ENCODE measurements around the gene PIEZO2. TPM values are rescaled to one million over a fixed set of nuclear protein-coding genes. Genes with fewer than 3 reads are reported as not detected.
A peak's percentile ranks its signal among the peaks of the same experiment; 100 is the strongest.

The PIEZO2 gene
- total and polyA plus RNA-seq, 4 donors = 2.6 to 233 (median 18.8) TPM

- TF ChIP-seq, protein P1, sequence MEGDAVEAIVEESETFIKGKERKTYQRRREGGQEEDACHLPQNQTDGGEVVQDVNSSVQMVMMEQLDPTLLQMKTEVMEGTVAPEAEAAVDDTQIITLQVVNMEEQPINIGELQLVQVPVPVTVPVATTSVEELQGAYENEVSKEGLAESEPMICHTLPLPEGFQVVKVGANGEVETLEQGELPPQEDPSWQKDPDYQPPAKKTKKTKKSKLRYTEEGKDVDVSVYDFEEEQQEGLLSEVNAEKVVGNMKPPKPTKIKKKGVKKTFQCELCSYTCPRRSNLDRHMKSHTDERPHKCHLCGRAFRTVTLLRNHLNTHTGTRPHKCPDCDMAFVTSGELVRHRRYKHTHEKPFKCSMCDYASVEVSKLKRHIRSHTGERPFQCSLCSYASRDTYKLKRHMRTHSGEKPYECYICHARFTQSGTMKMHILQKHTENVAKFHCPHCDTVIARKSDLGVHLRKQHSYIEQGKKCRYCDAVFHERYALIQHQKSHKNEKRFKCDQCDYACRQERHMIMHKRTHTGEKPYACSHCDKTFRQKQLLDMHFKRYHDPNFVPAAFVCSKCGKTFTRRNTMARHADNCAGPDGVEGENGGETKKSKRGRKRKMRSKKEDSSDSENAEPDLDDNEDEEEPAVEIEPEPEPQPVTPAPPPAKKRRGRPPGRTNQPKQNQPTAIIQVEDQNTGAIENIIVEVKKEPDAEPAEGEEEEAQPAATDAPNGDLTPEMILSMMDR (IDR thresholded peaks at IDR 0.05; ENCODE audit: control extremely low read depth, extremely low read depth) = no peak
- Histone ChIP-seq H3K4me3 (no peak overlapping the region), H3K27me3 (ENCODE audit: control insufficient read depth in 3 of 3, insufficient read depth in 3 of 3, low read length in 2 of 3) (no peaks in the 10 kb centered on the region), H3K36me3 (ENCODE audit: control insufficient read depth in 4 of 4, insufficient read depth in 4 of 4, low read length in 4 of 4) (peaks cover 0 to 14% (median 5%) of the 10 kb centered on the region in 4 donors), H3K9ac (ENCODE audit: insufficient read depth in 1 of 2, low read length in 2 of 2) (no peak overlapping the region), H3K9me3 (ENCODE audit: control insufficient read depth in 4 of 4, insufficient read depth in 3 of 4, low read length in 3 of 4) (peaks cover 0 to 6% (median 0%) of the 10 kb centered on the region in 4 donors), H3K27ac (ENCODE audit: low read depth in 1 of 2, low read length in 1 of 2) (no peak overlapping the region), H3K4me1 (ENCODE audit: control insufficient read depth in 5 of 5, insufficient read depth in 5 of 5, low read length in 5 of 5) (peaks cover 0 to 9% (median 2%) of the 10 kb centered on the region in 5 donors)
- DNase-seq (no peak), ATAC-seq (ENCODE audit: insufficient read depth, low FRiP score) (no peak)
- WGBS, 2 donors = 76 to 92% methylated on average over 4 of the region's 4 CpGs
Observed at GRCh38 chr18:11004294-11004693, 145.1 kb downstream of the PIEZO2 start.

GRCh38 chr18:11002796-11003195, 146.6 kb downstream of the PIEZO2 start:
- whole genome bisulfite sequencing, 2 donors = 36 to 71% methylated on average over 4 of the region's 4 CpGs
- peaks cover 0 to 6% (median 3%) of the 10 kb centered on the region in 4 donors for H3K9me3 ChIP-seq (ENCODE audit: control insufficient read depth in 4 of 4, insufficient read depth in 3 of 4, low read length in 3 of 4)

GRCh38 chr18:11002277-11002676, 147.1 kb downstream of the PIEZO2 start:
- Histone ChIP-seq H3K27ac (ENCODE audit: low read depth in 1 of 2, low read length in 1 of 2) (no peak overlapping the region), H3K36me3 (ENCODE audit: control insufficient read depth in 4 of 4, insufficient read depth in 4 of 4, low read length in 4 of 4) (peaks cover 0 to 14% (median 5%) of the 10 kb centered on the region in 4 donors), H3K27me3 (ENCODE audit: control insufficient read depth in 3 of 3, insufficient read depth in 3 of 3, low read length in 2 of 3) (no peaks in the 10 kb centered on the region), H3K4me1 (ENCODE audit: control insufficient read depth in 5 of 5, insufficient read depth in 5 of 5, low read length in 5 of 5) (peaks cover 0 to 9% (median 2%) of the 10 kb centered on the region in 5 donors), H3K9ac (ENCODE audit: insufficient read depth in 1 of 2, low read length in 2 of 2) (no peak overlapping the region), H3K9me3 (ENCODE audit: control insufficient read depth in 4 of 4, insufficient read depth in 3 of 4, low read length in 3 of 4) (peaks cover 0 to 6% (median 3%) of the 10 kb centered on the region in 4 donors), H3K4me3 (no peak overlapping the region)
- WGBS, 2 donors = 85 to 93% methylated on average over 1 of the region's 1 CpG
- DNase-seq = peak in 1 of 3 donors; percentile 32
- TF ChIP-seq, protein P1 (IDR thresholded peaks at IDR 0.05; ENCODE audit: control extremely low read depth, extremely low read depth) = no peak
- no peak for ATAC-seq (ENCODE audit: insufficient read depth, low FRiP score)

More at GRCh38 chr18:11002796-11003195, 146.6 kb downstream of the PIEZO2 start:
- no peak for ATAC-seq (ENCODE audit: insufficient read depth, low FRiP score)
- no peaks in the 10 kb centered on the region for H3K27me3 ChIP-seq (ENCODE audit: control insufficient read depth in 3 of 3, insufficient read depth in 3 of 3, low read length in 2 of 3)
- H3K9ac ChIP-seq (ENCODE audit: insufficient read depth in 1 of 2, low read length in 2 of 2) = no peak overlapping the region
- TF ChIP-seq, protein P1 (IDR thresholded peaks at IDR 0.05; ENCODE audit: control extremely low read depth, extremely low read depth) = no peak
- peaks cover 0 to 9% (median 2%) of the 10 kb centered on the region in 5 donors for H3K4me1 ChIP-seq (ENCODE audit: control insufficient read depth in 5 of 5, insufficient read depth in 5 of 5, low read length in 5 of 5)
- peaks cover 0 to 14% (median 5%) of the 10 kb centered on the region in 4 donors for H3K36me3 ChIP-seq (ENCODE audit: control insufficient read depth in 4 of 4, insufficient read depth in 4 of 4, low read length in 4 of 4)
- DNase-seq = no peak
- H3K27ac ChIP-seq (ENCODE audit: low read depth in 1 of 2, low read length in 1 of 2) = peak overlapping the region in 1 of 2 donors; percentile 33
- H3K4me3 ChIP-seq = no peak overlapping the region

GRCh38 chr18:11000071-11000470, 149.3 kb downstream of the PIEZO2 start:
- H3K36me3 ChIP-seq (ENCODE audit: control insufficient read depth in 4 of 4, insufficient read depth in 4 of 4, low read length in 4 of 4) = peaks cover 0 to 14% (median 4%) of the 10 kb centered on the region in 4 donors
- H3K4me1 ChIP-seq (ENCODE audit: control insufficient read depth in 5 of 5, insufficient read depth in 5 of 5, low read length in 5 of 5) = peaks cover 0 to 7% (median 2%) of the 10 kb centered on the region in 5 donors
- H3K27me3 ChIP-seq (ENCODE audit: control insufficient read depth in 3 of 3, insufficient read depth in 3 of 3, low read length in 2 of 3) = no peaks in the 10 kb centered on the region
- peaks cover 0 to 8% (median 3%) of the 10 kb centered on the region in 4 donors for H3K9me3 ChIP-seq (ENCODE audit: control insufficient read depth in 4 of 4, insufficient read depth in 3 of 4, low read length in 3 of 4)
- 87 to 98% methylated on average over 3 of the region's 3 CpGs for WGBS, 2 donors
- ATAC-seq (ENCODE audit: insufficient read depth, low FRiP score) (no peak), DNase-seq (no peak)
- no peak overlapping the region for H3K4me3 ChIP-seq
- TF ChIP-seq, protein P1 (IDR thresholded peaks at IDR 0.05; ENCODE audit: control extremely low read depth, extremely low read depth) = no peak
- H3K9ac ChIP-seq (ENCODE audit: insufficient read depth in 1 of 2, low read length in 2 of 2) = no peak overlapping the region
- H3K27ac ChIP-seq (ENCODE audit: low read depth in 1 of 2, low read length in 1 of 2) = no peak overlapping the region
